Measurements from ENCODE around the gene SDHB.
"Not testable (repeated sequence)": the region's sequence is repeated elsewhere in the genome, so short reads cannot be mapped to it uniquely, and the experiment has no call there.

Gene SDHB

GRCh38 chr1:17075470-17076255 is 21.8 kb upstream of the SDHB start:
- DNase-seq (ENCODE audit: low read depth in 2 of 2), result no peak

- no peak for DNase-seq (ENCODE audit: low read depth in 2 of 2)
Observed at GRCh38 chr1:17071794-17072193, 18.0 kb upstream of the SDHB start.

GRCh38 chr1:17070163-17070525 is 16.3 kb upstream of the SDHB start:
- no peak for DNase-seq (ENCODE audit: low read depth in 2 of 2)

- no peak for DNase-seq (ENCODE audit: low read depth in 2 of 2)
Observed at GRCh38 chr1:17069452-17070162, 15.8 kb upstream of the SDHB start.

- DNase-seq (ENCODE audit: low read depth in 2 of 2), result no peak
Observed at GRCh38 chr1:17068789-17069188, 15.0 kb upstream of the SDHB start.

- DNase-seq (ENCODE audit: low read depth in 2 of 2), result no peak
Observed at GRCh38 chr1:17067465-17068240, 13.8 kb upstream of the SDHB start.

- no peak for DNase-seq (ENCODE audit: low read depth in 2 of 2)
Observed at GRCh38 chr1:17067069-17067426, 13.2 kb upstream of the SDHB start.

- no peak for DNase-seq (ENCODE audit: low read depth in 2 of 2)
Observed at GRCh38 chr1:17066361-17067068, 12.7 kb upstream of the SDHB start.

- no peak for DNase-seq (ENCODE audit: low read depth in 2 of 2)
Observed at GRCh38 chr1:17065666-17066065, 11.8 kb upstream of the SDHB start.

- not testable (repeated sequence) for DNase-seq (ENCODE audit: low read depth in 2 of 2)
Observed at GRCh38 chr1:17062751-17063150, 8.9 kb upstream of the SDHB start.

GRCh38 chr1:17061892-17062291 is 8.1 kb upstream of the SDHB start:
- DNase-seq (ENCODE audit: low read depth in 2 of 2), result no peak

GRCh38 chr1:17061486-17061885 is 7.7 kb upstream of the SDHB start:
- DNase-seq (ENCODE audit: low read depth in 2 of 2), result no peak

GRCh38 chr1:17060306-17060749 is 6.5 kb upstream of the SDHB start:
- DNase-seq (ENCODE audit: low read depth in 2 of 2), result no peak

GRCh38 chr1:17059391-17060305 is 5.8 kb upstream of the SDHB start:
- DNase-seq (ENCODE audit: low read depth in 2 of 2), result peak in 1 of 2 donors; percentile 16

- DNase-seq (ENCODE audit: low read depth in 2 of 2), result no peak
Observed at GRCh38 chr1:17056551-17056950, 2.7 kb upstream of the SDHB start.

- DNase-seq (ENCODE audit: low read depth in 2 of 2), result no peak
Observed at GRCh38 chr1:17055801-17056200, 2.0 kb upstream of the SDHB start.

- DNase-seq (ENCODE audit: low read depth in 2 of 2), result no peak
Observed at GRCh38 chr1:17053086-17053684, 647 bp downstream of the SDHB start.

GRCh38 chr1:17052641-17053040 is 1.2 kb downstream of the SDHB start:
- no peak for DNase-seq (ENCODE audit: low read depth in 2 of 2)

- DNase-seq (ENCODE audit: low read depth in 2 of 2), result no peak
Observed at GRCh38 chr1:17052038-17052437, 1.8 kb downstream of the SDHB start.

GRCh38 chr1:17047924-17048323 is 5.9 kb downstream of the SDHB start:
- no peak for DNase-seq (ENCODE audit: low read depth in 2 of 2)

- DNase-seq (ENCODE audit: low read depth in 2 of 2), result no peak
Observed at GRCh38 chr1:17046334-17046657, 7.5 kb downstream of the SDHB start.

All from stimulated activated CD8-positive, alpha-beta memory T cell treated with anti-CD3 and anti-CD28 coated beads, Interleukin-15, amount 100 ng/mL, for 48 hours (primary cell).